Stimulated activated CD4-positive, alpha-beta T cell treated with anti-CD3 and anti-CD28 coated beads, Interleukin-1b, Interleukin-23, amount 100 ng/mL, for 1 hour (primary cell): ENCODE data around the gene ATL1.
"Not testable (repeated sequence)": the region's sequence is repeated elsewhere in the genome, so short reads cannot be mapped to it uniquely, and the experiment has no call there.

ENCODE experiments used
- DNase-seq, 2 donors: peaks; one replicate each; pipeline ENCODE4 v3.0.0-alpha.2; 2020; ENCODE audit warnings: low read depth in 2 of 2

ATL1 gene

DNA sequence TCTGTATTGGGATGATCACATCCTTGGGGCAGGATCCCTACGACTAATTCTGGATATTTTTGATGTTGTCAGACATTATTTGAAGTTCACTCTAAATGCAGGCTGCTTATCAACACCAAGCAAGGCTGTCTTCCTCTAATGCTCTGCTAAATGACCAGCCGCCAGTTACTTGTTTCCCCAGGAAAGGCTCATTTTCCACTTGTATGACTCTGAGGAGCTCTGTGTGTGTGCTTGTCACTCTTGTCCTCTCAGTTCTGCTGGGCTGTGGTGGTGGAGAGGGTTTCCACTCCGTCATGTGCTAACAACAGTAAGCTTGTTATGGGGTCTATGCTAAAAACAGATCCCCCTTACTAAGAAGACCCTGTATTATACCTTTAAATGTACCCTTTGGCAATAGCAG lies 42.1 kb downstream of the ATL1 start:
- DNase-seq: no peak

DNA sequence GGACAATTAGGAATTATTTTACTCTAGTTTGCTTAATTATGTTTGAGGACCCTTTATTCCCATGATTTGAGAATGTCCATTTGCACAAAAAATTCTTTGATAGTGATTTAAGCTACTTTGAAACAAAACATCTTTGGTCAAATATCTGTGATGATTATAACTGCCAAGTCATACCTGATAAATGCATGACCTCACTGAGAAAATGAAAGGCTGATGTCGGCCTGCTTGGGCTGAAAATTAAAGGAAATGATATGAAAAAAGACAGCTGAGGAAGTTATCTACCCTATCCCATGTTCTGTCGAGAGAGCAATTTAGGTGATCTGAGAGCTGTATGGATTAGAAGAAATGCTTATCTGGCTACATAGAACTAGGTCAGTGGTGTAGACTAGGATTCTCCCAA lies 43.6 kb downstream of the ATL1 start:
- DNase-seq: no peak

DNA sequence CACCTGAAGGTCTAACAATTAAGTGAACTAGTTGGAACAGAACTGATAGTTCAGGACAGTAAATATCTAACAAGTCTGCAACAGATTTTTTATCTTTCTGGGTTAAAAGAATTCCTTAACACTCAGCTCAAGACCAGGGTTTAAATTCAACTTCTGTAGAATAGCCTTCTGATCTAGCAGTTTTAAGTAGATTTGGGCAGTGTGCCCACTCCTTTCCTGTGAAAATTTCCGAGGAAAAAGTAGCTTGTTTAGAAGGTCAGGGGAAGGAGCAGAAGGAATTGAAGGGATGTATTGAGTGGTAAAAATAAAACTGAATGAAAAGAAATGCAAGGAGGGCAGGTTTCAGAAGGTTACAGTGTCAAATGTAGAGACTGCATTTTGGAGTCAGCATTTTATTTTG lies 45.8 kb downstream of the ATL1 start:
- DNase-seq: no peak

DNA sequence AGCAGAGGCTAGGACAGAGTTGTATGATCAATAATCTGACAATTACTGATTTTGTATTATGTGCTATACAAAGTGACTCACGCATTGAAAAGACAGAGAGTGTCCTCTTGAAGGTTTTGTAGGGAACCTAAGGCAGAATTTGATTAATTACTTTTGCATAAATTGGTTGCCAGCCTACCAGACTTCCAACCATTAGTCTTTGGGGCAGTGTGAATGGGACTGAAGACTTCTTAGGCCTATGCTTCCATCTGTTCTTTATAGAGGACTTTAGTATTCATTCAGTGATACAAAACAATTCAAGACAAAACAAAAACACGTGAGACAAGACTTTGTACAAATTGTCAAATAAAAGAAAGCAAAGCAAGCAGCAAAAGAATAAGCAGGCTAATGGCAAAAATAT lies 46.5 kb downstream of the ATL1 start:
- no peak for DNase-seq

DNA sequence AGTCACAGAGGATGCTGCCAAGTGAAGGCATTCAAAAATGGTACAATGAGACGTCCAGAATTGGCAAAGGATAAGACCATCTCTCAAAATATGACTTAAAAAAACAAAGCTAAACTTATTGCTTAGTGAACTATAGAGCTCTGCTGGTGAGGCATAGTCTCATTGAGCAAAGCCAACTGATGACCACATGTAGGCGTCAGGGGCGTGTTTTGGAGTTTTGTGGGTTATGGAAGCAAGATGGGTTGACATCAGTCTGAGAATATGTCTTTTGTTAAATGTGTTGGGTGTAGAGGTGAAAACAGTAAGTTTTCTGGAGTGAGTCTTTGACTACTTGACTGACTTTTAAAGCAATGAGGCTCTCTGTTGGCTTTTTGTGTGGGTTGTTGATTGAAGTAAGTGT lies 47.2 kb downstream of the ATL1 start:
- DNase-seq: no peak

DNA sequence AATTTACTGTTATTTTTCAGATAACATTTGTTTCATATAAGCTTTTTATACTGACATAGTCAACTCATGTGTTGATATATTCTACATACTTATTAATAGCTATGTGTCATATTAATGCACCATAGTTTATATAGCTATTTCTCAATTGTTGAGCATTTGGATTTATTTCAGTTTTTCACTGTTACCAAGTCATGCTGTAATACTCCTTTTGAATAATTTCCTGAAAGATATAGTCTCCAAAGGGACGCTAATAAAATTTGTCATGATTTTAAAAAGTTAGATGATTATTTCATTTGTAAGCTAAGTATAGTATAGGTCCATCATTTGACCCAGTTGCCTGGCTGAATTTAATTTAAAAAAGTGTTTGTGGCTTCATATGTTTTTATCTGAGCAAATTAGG lies 47.8 kb downstream of the ATL1 start:
- no peak for DNase-seq

DNA sequence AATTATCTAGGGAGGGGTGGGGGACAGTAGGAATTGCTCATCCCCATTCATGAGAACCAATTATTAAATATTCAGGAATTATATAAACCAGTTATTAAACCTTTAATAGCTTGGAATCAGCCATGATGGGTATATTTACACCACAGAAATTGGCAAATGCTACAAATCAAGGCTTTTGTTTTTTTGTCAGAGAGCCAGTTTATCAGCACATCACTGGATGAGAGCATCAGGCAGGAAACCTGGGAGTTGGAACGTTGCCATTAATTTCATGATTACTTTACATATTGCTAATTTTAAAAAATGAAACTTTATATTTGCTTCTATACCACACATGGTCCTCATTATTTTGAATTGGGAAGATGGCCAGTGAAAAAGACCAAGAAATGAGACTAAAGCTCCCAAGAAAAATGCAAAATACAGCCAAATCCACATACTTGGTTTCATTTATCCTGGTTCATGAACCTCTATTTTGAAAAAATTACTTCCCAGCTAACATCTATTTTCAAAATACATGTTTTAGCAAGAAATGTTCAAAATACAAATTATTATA lies 48.4 kb downstream of the ATL1 start:
- no peak for DNase-seq

DNA sequence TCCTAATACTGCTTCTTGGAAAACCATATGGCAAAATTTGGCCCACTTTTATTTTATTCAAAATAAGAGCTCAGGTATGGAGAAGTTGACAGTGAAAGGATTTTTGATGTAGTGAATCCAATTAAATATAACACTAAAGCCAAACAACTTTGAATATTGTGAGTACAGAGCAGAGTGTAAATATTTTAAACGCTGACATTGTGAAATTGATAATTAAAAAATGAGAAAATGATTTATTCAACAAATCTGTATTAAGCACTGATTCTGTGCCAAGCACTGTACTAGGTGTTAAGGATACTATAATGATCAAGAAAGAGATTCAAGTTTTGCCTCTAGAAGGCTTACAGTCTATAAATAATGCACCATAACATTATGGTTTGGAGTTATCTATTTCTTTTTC lies 50.5 kb downstream of the ATL1 start:
- DNase-seq: no peak

DNA sequence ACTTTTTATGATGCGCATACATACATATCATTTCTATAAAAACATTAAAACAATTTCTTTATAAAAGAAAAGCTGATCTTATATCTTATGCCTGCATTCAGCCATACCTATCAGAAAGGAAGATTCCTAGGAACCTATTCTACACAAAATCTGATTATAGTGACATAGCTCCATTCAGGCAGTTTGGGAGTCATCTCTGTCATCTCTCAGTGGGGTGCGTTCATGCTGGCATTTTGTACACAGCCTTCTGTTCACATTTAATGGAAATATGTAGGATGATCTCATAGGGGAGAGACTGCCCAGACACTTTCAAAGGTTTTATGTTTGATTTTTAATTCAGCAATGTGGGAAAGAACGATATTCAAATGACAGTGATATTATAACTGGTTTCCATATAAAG lies 52.9 kb downstream of the ATL1 start:
- DNase-seq: no peak

DNA sequence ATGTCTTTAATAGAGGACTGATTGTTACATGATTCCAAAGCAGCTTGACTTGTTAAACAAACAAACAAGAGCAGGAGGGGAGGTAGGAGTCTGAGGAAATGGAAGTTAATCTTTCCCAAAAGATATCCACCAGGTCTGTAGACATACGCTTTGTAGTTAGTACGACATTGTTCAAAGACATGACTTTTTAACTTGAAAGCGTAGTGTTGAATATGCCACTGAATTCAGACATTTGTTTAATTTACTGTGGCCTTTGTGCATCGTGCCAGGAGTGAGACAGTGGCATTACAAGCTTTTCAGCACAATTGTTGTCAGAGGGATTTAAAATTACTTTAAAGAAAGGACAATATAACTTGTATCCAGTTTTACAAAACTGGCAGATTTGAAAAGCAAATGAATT lies 55.1 kb downstream of the ATL1 start:
- DNase-seq: no peak

DNA sequence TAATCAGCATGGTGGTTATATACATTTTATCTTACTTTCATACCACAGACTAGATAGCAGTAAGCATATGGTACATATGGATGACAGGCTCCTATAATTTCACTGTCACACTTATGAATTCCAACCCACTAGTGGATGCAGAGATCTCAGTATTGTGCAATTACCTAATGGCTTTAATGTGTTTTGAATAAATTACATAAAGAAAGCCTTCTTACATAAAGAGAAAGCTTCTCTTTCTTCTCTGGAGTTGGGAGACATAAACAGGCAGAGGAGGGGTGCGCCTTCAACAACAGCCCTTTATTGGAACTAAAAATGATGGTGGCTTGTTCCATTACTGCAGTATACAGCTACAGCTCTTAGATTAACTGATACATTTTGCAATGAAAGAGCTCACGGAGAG lies 55.6 kb downstream of the ATL1 start:
- DNase-seq: no peak

DNA sequence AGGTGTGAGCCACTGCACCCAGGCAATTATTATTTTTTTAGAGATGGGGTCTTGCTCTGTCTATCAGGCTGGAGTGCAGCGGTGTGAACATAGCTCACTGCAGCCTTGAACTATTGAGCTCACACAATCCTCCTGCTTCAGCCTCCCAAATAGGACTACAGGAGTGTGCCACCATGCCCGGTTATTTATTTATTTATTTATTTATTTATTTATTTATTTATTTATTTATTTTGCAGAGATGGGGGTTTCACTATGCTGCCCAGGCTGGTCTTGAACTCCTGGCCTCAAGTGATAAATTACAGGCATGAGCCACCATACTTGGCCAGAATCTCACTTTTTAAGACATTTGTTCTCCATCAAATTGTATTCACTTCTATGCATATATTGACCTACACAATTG lies 56.3 kb downstream of the ATL1 start:
- no peak for DNase-seq

DNA sequence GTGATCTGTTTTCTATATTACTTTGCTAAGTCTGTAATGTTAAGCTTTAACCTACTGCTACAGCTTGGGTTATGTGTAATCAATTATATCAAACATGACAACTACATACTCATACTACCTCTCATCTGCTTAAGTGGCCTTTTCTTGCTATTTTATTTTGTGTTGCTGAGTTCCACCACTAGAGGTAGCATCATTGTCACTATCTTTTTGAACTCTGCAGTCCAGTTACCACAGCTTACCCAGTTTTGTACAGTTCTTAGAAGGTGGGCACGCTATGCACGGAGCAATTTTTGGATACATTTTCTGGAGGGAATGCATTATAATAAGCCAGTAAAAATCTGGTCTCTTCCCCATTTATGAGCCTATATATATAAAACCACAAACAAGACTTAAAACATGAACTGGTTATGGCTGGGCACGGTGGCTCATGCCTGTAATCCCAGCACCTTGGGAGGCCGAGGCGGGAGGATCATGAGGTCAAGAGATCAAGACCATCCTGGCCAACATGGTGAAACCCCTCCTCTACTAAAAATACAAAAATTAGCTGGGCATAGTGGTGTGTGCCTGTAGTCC lies 59.7 kb downstream of the ATL1 start:
- no peak for DNase-seq

DNA sequence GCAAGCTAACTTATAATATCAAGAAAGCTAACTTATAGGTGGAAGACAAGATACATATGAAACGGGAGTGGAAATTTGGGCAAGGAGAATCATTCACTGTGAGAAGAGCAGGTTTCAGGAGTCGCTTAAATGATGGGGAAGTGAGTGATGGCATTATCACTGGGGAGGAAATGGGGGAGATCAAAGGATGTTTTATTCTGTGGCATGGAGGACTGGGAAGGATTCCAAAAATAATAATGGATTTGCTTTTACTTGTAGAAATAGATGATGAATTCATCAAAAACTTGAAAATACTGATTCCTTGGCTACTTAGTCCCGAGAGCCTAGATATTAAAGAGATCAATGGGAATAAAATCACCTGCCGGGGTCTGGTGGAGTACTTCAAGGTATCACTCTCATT lies 60.4 kb downstream of the ATL1 start:
- no peak for DNase-seq

DNA sequence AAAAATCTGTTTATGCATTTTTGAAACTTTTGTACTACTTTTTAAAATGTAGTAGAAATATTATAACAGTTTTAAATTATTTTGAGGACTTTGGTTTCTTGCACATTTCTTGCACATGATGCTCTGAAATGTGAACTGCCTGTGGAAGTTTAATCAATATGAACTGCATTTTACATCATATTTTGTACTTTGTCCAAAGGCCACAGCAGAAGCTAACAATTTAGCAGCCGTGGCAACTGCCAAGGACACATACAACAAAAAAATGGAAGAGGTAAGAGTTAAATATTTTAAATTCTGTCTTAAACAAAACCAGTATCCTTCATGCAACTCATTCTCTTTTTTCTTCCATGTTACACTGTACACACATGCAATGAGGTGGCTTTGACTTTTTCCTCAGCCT lies 63.0 kb downstream of the ATL1 start:
- DNase-seq: no peak

DNA sequence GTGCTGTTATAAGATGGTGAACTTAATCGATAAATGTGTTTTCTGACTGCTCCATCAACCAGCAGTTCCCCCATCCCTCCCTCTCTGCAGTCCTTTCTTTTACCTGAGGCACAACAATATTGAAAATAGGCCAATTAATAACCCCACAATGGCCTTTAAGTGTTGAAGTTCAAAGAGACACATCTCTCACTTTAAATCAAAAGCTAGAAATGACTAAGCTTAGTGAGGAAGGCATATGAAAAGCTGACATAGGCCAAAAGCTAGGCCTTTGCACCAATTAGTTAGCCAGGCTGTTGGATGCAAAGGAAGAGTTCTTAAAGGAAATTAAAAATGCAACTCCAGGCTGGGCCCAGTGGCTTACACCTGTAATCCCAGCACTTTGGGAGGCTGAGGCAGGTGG lies 64.5 kb downstream of the ATL1 start:
- no peak for DNase-seq

DNA sequence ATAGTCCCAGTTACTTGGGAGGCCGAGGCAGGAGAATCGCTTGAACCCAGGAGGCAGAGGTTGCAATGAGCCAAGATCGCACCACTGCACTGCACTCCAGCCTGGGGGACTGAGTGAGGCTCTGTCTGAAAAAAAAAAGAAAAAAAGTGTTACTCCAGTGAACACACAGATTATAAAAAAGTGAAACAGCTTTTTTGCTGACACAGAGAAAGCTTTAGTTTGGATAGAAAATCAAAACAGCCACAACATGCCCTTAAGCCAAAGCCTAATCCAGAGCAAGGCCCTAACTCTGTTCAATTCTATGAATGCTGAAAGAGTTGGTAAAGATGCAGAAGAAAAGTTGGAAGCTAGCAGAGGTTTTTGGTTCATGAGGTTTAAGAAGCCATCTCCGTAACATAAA lies 65.0 kb downstream of the ATL1 start:
- DNase-seq: not testable (repeated sequence)

DNA sequence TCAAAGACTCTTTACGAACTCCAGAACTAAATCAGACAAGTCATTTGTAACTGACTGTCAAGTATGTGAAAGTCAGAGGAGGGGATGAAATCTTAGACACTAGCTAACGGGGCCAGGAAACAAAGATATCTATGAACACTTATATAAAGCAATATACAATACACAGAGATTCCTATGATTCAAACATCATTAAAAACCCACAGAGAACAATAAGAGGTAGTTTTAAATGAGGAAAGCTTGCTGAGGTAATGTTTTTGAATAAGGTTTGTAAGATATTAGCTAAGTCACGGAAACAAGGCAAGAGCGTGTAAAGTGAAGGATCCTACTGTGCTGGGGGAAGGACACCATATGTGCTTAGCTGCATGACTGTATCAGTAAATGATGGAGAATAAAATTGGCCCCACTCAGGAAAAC lies 71.5 kb downstream of the ATL1 start:
- no peak for DNase-seq

DNA sequence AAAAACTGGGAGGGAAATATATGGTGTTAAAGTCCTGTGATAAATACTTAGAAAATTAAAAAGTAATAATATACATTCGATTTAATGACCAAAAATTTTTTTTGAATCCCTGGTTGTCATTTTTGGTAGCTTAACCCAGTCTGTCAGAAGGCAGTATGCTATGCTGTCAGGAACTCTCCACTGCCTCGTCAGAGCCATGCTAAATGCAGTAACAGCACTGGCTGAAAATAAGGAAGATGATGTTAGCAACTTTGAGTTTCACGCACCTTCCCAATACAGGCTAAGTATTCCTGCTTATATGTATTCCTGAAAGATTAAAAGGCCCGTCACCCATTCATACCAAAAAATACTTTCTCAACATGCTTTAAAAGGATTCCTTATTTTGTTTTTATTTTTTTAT lies 74.0 kb downstream of the ATL1 start:
- no peak for DNase-seq

DNA sequence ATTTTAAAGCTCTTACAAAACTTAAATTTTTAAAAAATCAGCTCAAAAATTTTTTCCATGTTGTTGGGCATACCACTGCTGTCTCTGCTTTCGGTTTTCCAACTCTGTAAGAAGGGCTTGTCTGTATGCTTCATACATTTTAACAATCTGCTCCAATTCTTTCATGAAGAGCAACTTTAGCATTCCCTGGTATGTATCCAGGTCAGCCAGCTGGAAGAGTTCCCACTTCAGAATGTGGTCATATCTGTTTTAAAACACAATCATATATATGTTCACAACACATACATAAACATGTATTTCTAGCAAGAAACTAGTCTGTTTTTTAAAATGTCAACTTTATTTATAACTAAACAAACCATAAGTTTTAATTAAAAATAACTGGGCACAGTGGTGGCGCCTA lies 75.2 kb downstream of the ATL1 start:
- no peak for DNase-seq

DNA sequence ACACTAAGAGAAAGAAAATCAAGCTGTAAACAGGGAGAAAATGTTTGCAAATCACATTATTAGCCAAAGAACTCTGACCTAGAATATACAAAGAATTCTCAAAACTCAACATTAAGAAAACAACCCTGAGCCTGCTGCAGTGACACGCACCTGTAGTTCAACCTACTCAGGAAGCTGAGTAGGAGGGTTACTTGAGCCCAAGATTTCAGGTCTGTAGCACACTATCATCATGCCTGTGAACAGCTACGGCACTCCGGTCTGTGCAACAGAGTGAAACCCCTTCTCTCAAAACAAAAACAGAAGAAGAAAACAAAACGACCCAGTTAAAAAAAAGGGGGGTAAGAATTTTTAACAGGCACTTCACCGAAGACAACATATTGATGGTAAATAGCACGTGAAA lies 87.3 kb downstream of the ATL1 start:
- DNase-seq: no peak

DNA sequence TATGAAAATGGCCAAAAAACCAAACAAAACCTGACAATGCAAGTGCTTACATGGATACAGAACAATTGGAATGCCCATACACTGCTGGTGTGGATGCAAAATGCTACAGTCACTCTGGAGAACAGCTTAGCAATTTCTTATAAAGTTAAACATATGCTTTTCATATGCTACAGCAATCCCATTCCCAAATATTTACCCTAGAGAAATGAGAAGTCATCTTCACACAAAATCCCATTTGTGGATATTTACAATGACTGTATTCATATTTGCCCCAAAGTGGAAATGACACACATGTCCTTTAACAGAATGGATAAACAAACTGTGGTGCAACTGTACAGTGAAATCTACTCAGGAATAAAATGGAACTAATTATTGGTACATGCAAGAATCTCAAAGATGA lies 87.8 kb downstream of the ATL1 start:
- DNase-seq: no peak

DNA sequence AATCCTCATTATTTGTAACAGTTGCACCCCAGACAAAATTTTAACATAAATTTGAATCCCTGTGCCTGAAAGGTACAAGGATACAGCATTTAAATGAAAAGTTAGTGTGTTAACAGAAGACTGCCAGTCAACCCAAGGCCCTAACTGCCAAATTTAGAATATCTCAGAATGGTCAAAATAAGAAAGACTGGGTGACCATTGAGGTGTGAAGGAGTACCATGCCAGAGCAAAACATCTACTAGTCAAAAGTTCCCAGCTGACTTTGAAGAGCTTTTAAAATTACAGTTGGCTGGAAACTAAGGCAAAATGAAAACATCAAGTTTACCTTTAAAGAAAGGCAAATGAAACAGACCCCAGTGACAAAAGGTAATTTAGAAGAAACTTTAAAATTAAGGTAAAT lies 89.7 kb downstream of the ATL1 start:
- no peak for DNase-seq

DNA sequence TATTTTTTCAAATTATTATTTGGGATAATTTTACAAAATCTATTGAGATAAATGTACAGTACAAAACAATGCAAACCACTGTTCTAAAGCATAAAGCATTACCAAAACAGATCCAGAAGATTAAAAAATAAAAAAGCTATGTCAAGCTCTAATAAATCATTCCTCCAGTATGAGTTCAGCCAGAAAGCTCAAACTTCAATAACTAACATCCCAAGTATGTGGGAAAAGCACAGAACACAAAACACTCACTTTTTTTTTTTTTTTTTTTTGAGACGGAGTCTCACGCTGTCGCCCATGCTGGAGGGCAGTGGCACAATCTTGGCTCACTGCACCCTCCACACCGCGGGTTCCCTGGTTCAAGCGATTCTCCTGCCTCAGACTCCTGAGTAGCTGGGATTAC lies 96.8 kb downstream of the ATL1 start:
- no peak for DNase-seq

DNA sequence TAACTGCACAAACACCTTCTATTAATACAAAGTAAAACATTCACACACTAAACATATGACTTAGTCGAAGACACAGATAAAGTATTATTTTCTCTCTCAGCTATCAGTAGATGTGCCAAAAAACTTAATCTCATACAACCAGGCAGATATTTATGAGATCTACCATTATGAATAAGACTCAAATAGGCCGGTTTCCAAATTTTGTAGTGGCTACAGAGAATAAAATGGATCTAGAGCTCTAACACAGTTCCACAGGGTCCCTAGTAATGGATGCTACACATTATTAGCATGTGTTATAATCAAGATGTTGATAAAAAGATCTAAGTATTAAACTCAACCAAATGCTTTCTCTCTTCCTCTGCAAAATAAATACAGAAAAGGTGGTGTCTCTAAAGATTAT lies 97.8 kb downstream of the ATL1 start:
- DNase-seq: no peak
